Stimulated activated CD4-positive, alpha-beta T cell treated with anti-CD3 and anti-CD28 coated beads, Interleukin-2, amount 100 ng/mL, for 4 hours (primary cell): Measurements from ENCODE around the gene ITFG1.

Source experiments
- DNase-seq: peaks from one replicate; pipeline ENCODE4 v3.0.0-alpha.2; 2020; ENCODE audit warnings: low read depth

Gene ITFG1

GRCh38 chr16:47460711-47461597, at the start of gene ITFG1, which contains the start of gene PHKB:
TSS of gene ITFG1 (minus strand) at chr16:47461063. CDS start at chr16:47461045, 18 bp downstream.
TSS of gene PHKB (plus strand) at chr16:47461331. CDS start at chr16:47461351, 20 bp downstream.
- DNase-seq, result peak; percentile 92

- DNase-seq, result no peak
Observed at GRCh38 chr16:47507701-47508100, 46.8 kb upstream of the ITFG1 start.

- DNase-seq, result no peak
Observed at GRCh38 chr16:47506800-47507199, 45.9 kb upstream of the ITFG1 start.

- no peak for DNase-seq
Observed at GRCh38 chr16:47504599-47504998, 43.7 kb upstream of the ITFG1 start.

GRCh38 chr16:47503936-47504335, 43.1 kb upstream of the ITFG1 start:
- no peak for DNase-seq

- DNase-seq, result no peak
Observed at GRCh38 chr16:47499700-47500264, 38.9 kb upstream of the ITFG1 start.

GRCh38 chr16:47499080-47499699, 38.3 kb upstream of the ITFG1 start:
- DNase-seq, result no peak

GRCh38 chr16:47493381-47494337, 32.8 kb upstream of the ITFG1 start:
- no peak for DNase-seq

GRCh38 chr16:47492428-47493377, 31.8 kb upstream of the ITFG1 start:
- no peak for DNase-seq

GRCh38 chr16:47492036-47492427, 31.2 kb upstream of the ITFG1 start:
- no peak for DNase-seq

- DNase-seq, result no peak
Observed at GRCh38 chr16:47490471-47490870, 29.6 kb upstream of the ITFG1 start.

GRCh38 chr16:47488051-47488450, 27.2 kb upstream of the ITFG1 start:
- no peak for DNase-seq

GRCh38 chr16:47486856-47487255, 26.0 kb upstream of the ITFG1 start:
- no peak for DNase-seq

- no peak for DNase-seq
Observed at GRCh38 chr16:47483616-47484015, 22.8 kb upstream of the ITFG1 start.

GRCh38 chr16:47481698-47482374, 21.0 kb upstream of the ITFG1 start:
- DNase-seq, result no peak

GRCh38 chr16:47480410-47480809, 19.5 kb upstream of the ITFG1 start:
- no peak for DNase-seq

- DNase-seq, result no peak
Observed at GRCh38 chr16:47477679-47478078, 16.8 kb upstream of the ITFG1 start.

- DNase-seq, result no peak
Observed at GRCh38 chr16:47476654-47477345, 15.9 kb upstream of the ITFG1 start.

GRCh38 chr16:47475786-47476185, 14.9 kb upstream of the ITFG1 start:
- DNase-seq, result no peak
